Skeletal muscle satellite cell (primary cell): Measurements from ENCODE around the gene ARSG. TPM values are rescaled to one million over a fixed set of nuclear protein-coding genes. Genes with fewer than 3 reads are reported as not detected.

Source experiments
- H3K27me3 ChIP-seq: 2 replicates; pipeline ENCODE4 v1.7.0; 2013; ENCODE audit warnings: low read length; ENCODE audit not compliant: control insufficient read depth, insufficient read depth
- H3K36me3 ChIP-seq: 2 replicates; pipeline ENCODE4 v1.7.0; 2013; ENCODE audit warnings: mild to moderate bottlenecking, control low read depth, low read length; ENCODE audit not compliant: insufficient read depth
- H3K4me1 ChIP-seq: 2 replicates; pipeline ENCODE4 v1.7.0; 2013; ENCODE audit warnings: low read length; ENCODE audit not compliant: control insufficient read depth, insufficient read depth
- H3K4me2 ChIP-seq: 2 replicates; pipeline ENCODE4 v1.7.0; 2013; ENCODE audit warnings: mild to moderate bottlenecking, low read length
- H3K4me3 ChIP-seq: 2 replicates; pipeline ENCODE4 v1.7.0; 2013; ENCODE audit warnings: low read length
- H3K9ac ChIP-seq: 2 replicates; pipeline ENCODE4 v1.7.0; 2013; ENCODE audit warnings: mild to moderate bottlenecking, low read depth, low read length, moderate library complexity
- H3K9me3 ChIP-seq: replicated peaks from 2 replicates; pipeline ENCODE4 v1.7.0; 2013; ENCODE audit warnings: mild to moderate bottlenecking, control low read depth, low read length
- small RNA-seq: library from RNA; depleted of rRNA; stranded (forward); fragments of <200 nt; gene quantifications from one replicate; pipeline ENCODE3, GENCODE V24; 2012

The ARSG gene

DNA sequence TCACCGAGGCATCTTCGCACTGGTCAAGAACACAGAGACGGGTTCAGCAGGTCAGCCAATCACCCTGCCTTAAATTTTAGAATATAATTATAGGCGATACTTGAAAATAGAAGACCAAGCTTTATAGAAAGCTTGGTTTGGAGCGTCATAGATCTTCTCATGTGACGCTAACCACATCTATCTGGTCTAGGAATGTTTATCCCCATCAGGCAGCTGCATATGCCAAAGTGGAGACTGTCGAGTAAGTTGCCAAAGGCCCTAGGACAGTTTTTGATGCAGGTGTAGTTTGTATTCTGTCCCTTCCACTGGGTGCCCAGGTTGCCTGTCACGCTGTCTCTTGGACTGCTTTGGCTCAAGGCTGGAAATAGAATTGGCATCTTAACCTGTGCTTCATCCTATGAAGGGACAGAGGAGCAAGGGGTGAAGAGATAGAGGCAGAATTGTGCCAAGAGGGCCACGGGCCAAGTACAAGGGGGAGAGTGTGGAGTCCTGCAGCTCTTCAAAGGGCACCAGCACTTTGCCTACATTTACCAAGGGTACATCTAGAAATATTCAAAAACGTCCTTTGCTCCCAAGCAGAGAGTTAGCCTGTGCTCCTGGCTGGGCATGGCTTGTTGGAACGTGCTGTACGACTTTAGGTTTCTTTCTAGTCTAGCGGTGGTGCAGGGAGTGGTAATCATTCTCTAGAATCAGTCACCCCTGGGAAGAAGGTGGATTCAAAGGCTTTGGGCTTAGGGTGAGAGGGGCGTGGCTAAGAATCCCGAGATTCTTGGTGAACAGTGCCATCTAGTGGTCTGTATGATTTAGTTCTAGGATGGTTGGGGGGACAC is 171.3 kb downstream of the ARSG start:
- Histone ChIP-seq H3K9me3 (no peaks in the 10 kb centered on the region), H3K4me1 (peaks cover 8% of the 10 kb centered on the region), H3K27me3 (peaks cover 6% of the 10 kb centered on the region), H3K4me3 (no peak overlapping the region), H3K4me2 (peak overlapping the region; percentile 41), H3K9ac (no peak overlapping the region), H3K36me3 (no peaks in the 10 kb centered on the region)

DNA sequence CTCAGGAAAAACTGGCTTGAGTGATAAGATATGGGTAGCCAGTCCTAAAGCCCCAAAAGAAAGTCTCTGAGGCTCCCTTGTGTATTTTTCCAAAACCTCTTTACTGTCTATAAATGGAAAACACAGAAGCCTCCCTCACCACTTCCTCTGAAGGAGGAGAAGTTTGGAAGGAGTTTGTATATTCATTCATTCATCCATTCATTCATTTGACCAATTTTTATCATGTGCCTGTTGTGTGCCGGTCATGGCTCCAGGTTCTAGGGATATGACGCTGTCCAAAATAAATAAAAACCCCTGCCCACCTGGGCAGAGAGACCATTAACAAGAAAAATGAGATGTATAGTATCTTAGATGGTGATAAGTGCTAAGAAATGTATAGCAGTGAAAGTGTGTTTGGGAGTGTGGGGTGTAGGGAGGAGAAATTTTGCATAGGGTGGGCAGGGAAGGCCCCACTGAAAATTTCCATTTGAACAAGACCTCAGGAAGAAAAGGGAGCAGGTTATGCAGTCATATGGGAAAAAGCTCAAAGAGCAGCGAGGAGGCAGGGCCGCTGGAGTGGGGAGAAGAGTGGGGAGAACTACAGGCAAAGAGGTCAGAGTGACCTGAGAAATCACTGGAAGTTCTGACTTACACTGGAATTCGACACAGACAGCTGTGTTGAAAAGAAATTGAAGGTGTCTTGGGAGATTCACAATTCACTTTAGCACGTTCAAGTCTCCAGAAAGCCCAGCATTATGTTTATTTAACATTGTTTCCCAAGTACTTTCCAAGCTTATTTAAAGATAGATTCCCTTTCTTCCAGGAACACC is 172.1 kb downstream of the ARSG start:
- Histone ChIP-seq H3K4me3 (no peak overlapping the region), H3K4me1 (peaks cover 3% of the 10 kb centered on the region), H3K27me3 (peaks cover 13% of the 10 kb centered on the region), H3K9me3 (no peaks in the 10 kb centered on the region), H3K9ac (no peak overlapping the region), H3K4me2 (no peak overlapping the region), H3K36me3 (no peaks in the 10 kb centered on the region)

DNA sequence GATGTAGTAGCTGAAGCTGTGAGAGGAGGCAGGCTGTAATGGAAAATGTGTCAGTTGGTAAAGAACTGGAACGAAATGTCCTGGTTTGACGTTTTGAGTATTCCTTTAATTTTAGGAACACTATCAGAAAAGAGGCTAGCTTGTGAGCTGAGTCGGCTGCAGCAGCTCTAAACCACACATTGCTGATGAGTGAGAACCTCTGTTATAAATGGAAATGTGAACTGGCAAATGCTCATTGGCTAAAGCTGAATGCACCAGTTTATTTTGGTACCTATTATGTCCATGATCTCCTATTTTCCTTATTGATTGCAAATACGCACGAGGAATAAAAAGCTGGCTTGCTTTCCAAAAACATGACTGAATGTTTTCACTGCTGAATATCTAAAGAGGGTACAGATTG is 177.0 kb downstream of the ARSG start:
- Histone ChIP-seq H3K9ac (no peak overlapping the region), H3K27me3 (peaks cover 27% of the 10 kb centered on the region), H3K36me3 (no peaks in the 10 kb centered on the region), H3K9me3 (no peaks in the 10 kb centered on the region), H3K4me2 (no peak overlapping the region), H3K4me1 (no peaks in the 10 kb centered on the region), H3K4me3 (no peak overlapping the region)

- no peaks in the 10 kb centered on the region for H3K36me3 ChIP-seq
- H3K9me3 ChIP-seq = no peaks in the 10 kb centered on the region
- H3K27me3 ChIP-seq = peaks cover 28% of the 10 kb centered on the region
- H3K4me2 ChIP-seq = no peak overlapping the region
- no peaks in the 10 kb centered on the region for H3K4me1 ChIP-seq
- H3K9ac ChIP-seq = no peak overlapping the region
- H3K4me3 ChIP-seq = no peak overlapping the region
Measured at GRCh38 chr17:68468788-68469187, 177.5 kb downstream of the ARSG start.

Small RNAs within 50 kb of the gene (small RNA-seq; reads per million reads assigned to genes)
- gene MIR635 = not detected
